Colonic mucosa (tissue), 4 donors: ENCODE measurements around the gene COX6B1. TPM values are rescaled to one million over a fixed set of nuclear protein-coding genes. Genes with fewer than 3 reads are reported as not detected.
"Not testable (repeated sequence)": the region's sequence is repeated elsewhere in the genome, so short reads cannot be mapped to it uniquely, and the experiment has no call there.

Experiments
- DNase-seq: peaks from one replicate; pipeline ENCODE4 v3.0.0-alpha.2; 2020
- H3K27ac ChIP-seq: fragments of 200-600 bp; one replicate; pipeline ENCODE4 v1.8.0; 2021
- H3K27me3 ChIP-seq: fragments of 200-600 bp; one replicate; pipeline ENCODE4 v1.8.0; 2021
- H3K36me3 ChIP-seq: fragments of 200-600 bp; one replicate; pipeline ENCODE4 v1.8.0; 2021
- H3K4me1 ChIP-seq: fragments of 200-600 bp; one replicate; pipeline ENCODE4 v1.8.0; 2021; ENCODE audit warnings: mild to moderate bottlenecking
- H3K4me3 ChIP-seq: fragments of 200-600 bp; one replicate; pipeline ENCODE4 v1.8.0; 2021
- H3K9ac ChIP-seq, 2 donors: one replicate each; pipeline ENCODE4 v1.7.0; 2013; ENCODE audit warnings: control low read depth in 2 of 2, low read depth in 2 of 2, low read length in 2 of 2
- H3K9me3 ChIP-seq: fragments of 200-600 bp; one replicate; pipeline ENCODE4 v1.8.0; 2021
- CTCF ChIP-seq: fragments of 200-600 bp; IDR thresholded peaks from one replicate; pipeline ENCODE4 v1.8.0; 2022; ENCODE audit warnings: antibody characterized with exemption, mild to moderate bottlenecking
- intact Hi-C: fragments of 100-400 bp; cut with DNase I; formaldehyde crosslinking; loops from one replicate; pipeline ENCODE4 v1.14.1; 2022
- total RNA-seq, 2 donors: library from RNA; stranded (reverse); fragmentation: NEBNext Ultra II Directional in 1 of 2; extraction: Animal tissue kit (Norgen Biotek cat#: 25700) in 1 of 2; gene quantifications; one replicate each; pipeline ENCODE4 v1.2.1, GENCODE V29; 2021
- donor health status: healthy.
- donor health status: DM: no; HTN: no; CAD: no.
- donor health status: DM: no; HTN: no; CAD: no.

The COX6B1 gene
- total RNA-seq: 100 to 1,000 TPM; 761 to 820 TPM

GRCh38 chr19:35648017-35648961, at the start of gene COX6B1:
TSS of gene COX6B1 (plus strand) at chr19:35648323. CDS start at chr19:35651244, 2,921 bp downstream.
- H3K4me3 ChIP-seq: peak within 1 kb of the TSS; percentile 66
- H3K27me3 ChIP-seq: no peaks in the 10 kb centered on the region
- peak within 1 kb of the TSS; percentile 83 to 91 for H3K9ac ChIP-seq
- H3K9me3 ChIP-seq: no peaks in the 10 kb centered on the region
- no peak for TF ChIP-seq CTCF
- H3K36me3 ChIP-seq: peaks cover 5% of the 10 kb centered on the region
- intact Hi-C loops: no loop called here
- H3K4me1 ChIP-seq: peaks cover 7% of the 10 kb centered on the region
- DNase-seq: peak; percentile 98
- H3K27ac ChIP-seq: peak within 1 kb of the TSS; percentile 81

GRCh38 chr19:35601971-35602370, 46.2 kb upstream of the COX6B1 start:
- intact Hi-C loops: no loop called here
- H3K9ac ChIP-seq: no peak overlapping the region
- no peaks in the 10 kb centered on the region for H3K36me3 ChIP-seq
- H3K9me3 ChIP-seq: no peaks in the 10 kb centered on the region
- H3K4me3 ChIP-seq: no peak overlapping the region
- DNase-seq: no peak
- no peak for TF ChIP-seq CTCF
- H3K27ac ChIP-seq: no peak overlapping the region
- H3K4me1 ChIP-seq: no peaks in the 10 kb centered on the region
- H3K27me3 ChIP-seq: no peaks in the 10 kb centered on the region

- H3K4me3 ChIP-seq, intact Hi-C loops: not testable (repeated sequence)
These were observed 43.7 kb upstream of the COX6B1 start for GRCh38 chr19:35604436-35604835.

GRCh38 chr19:35607170-35607569, 41.0 kb upstream of the COX6B1 start:
- H3K4me1 ChIP-seq, H3K9ac ChIP-seq, H3K9me3 ChIP-seq, H3K27me3 ChIP-seq, H3K4me3 ChIP-seq, H3K36me3 ChIP-seq, DNase-seq, intact Hi-C loops, H3K27ac ChIP-seq: not testable (repeated sequence)

More at GRCh38 chr19:35604436-35604835, 43.7 kb upstream of the COX6B1 start:
- H3K9me3 ChIP-seq, H3K9ac ChIP-seq, H3K4me1 ChIP-seq, DNase-seq, H3K36me3 ChIP-seq, H3K27me3 ChIP-seq, H3K27ac ChIP-seq: not testable (repeated sequence)

- DNase-seq: no peak
- Histone ChIP-seq H3K36me3 (no peaks in the 10 kb centered on the region), H3K27me3 (no peaks in the 10 kb centered on the region), H3K4me1 (no peaks in the 10 kb centered on the region), H3K27ac (no peak overlapping the region), H3K9me3 (no peaks in the 10 kb centered on the region), H3K9ac (no peak overlapping the region), H3K4me3 (no peak overlapping the region)
- intact Hi-C loops: no loop called here
- TF ChIP-seq CTCF: no peak
These were observed 40.5 kb upstream of the COX6B1 start for GRCh38 chr19:35607661-35608060.

GRCh38 chr19:35608251-35608650, 39.9 kb upstream of the COX6B1 start:
- Histone ChIP-seq H3K4me3 (no peak overlapping the region), H3K27ac (no peak overlapping the region), H3K9ac (no peak overlapping the region), H3K9me3 (no peaks in the 10 kb centered on the region), H3K4me1 (peaks cover 3% of the 10 kb centered on the region), H3K27me3 (no peaks in the 10 kb centered on the region), H3K36me3 (no peaks in the 10 kb centered on the region)
- no peak for DNase-seq
- TF ChIP-seq CTCF: no peak
- intact Hi-C loops: no loop called here
